Activated T-cell treated with anti-CD3 and anti-CD28 coated beads, Interleukin-2, amount 50 U/mL, for 24 hours (primary cell): ENCODE results near the gene ARHGEF10L.

Source experiments
- DNase-seq: peaks from one replicate; pipeline ENCODE4 v3.0.0-alpha.2; 2020
- H3K27ac Mint-ChIP-seq: 2 replicates; pipeline ENCODE4 v1.8.0; 2020; ENCODE audit warnings: mild to moderate bottlenecking, mixed read lengths
- H3K27me3 Mint-ChIP-seq: 2 replicates; pipeline ENCODE4 v1.8.0; 2020; ENCODE audit warnings: mixed read lengths
- H3K36me3 Mint-ChIP-seq: 2 replicates; pipeline ENCODE4 v1.8.0; 2020; ENCODE audit warnings: low read depth, mixed read lengths
- H3K4me1 Mint-ChIP-seq: 2 replicates; pipeline ENCODE4 v1.8.0; 2020; ENCODE audit warnings: low read depth, mixed read lengths
- H3K4me3 Mint-ChIP-seq: 2 replicates; pipeline ENCODE4 v1.8.0; 2020; ENCODE audit warnings: mild to moderate bottlenecking, moderate library complexity, mixed read lengths
- H3K9me3 Mint-ChIP-seq: 2 replicates; pipeline ENCODE4 v1.8.0; 2020; ENCODE audit warnings: mixed read lengths

ARHGEF10L gene

GRCh38 chr1:17671314-17671705, 131.8 kb downstream of the ARHGEF10L start:
- H3K27ac Mint-ChIP-seq, result no peak overlapping the region
- H3K9me3 Mint-ChIP-seq, result no peaks in the 10 kb centered on the region
- H3K4me3 Mint-ChIP-seq, result no peak overlapping the region
- DNase-seq, result no peak
- no peaks in the 10 kb centered on the region for H3K36me3 Mint-ChIP-seq
- peaks cover 5% of the 10 kb centered on the region for H3K27me3 Mint-ChIP-seq
- no peaks in the 10 kb centered on the region for H3K4me1 Mint-ChIP-seq

DNA sequence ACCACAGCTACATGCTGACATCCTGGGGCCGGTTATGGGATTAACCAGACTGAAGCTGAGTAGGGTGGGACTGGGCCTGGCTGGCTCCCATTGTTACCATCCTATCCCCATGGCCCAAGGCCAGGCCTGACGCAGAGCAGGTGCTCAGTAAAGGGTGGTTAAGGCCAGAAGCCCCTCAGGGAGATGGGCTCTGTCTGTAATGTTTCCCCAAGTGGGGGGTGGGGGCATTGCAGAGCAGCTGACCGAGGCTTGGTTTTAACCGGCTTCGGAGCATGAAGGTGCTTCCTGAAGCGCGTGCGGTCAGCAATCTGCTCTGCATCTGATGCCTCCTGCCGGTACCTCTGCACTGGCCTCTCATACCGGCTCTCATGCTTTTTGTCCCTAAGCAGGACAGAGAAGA, 132.2 kb downstream of the ARHGEF10L start:
- Mint-ChIP-seq H3K4me3 (no peak overlapping the region), H3K36me3 (no peaks in the 10 kb centered on the region)
- DNase-seq, result no peak

DNA sequence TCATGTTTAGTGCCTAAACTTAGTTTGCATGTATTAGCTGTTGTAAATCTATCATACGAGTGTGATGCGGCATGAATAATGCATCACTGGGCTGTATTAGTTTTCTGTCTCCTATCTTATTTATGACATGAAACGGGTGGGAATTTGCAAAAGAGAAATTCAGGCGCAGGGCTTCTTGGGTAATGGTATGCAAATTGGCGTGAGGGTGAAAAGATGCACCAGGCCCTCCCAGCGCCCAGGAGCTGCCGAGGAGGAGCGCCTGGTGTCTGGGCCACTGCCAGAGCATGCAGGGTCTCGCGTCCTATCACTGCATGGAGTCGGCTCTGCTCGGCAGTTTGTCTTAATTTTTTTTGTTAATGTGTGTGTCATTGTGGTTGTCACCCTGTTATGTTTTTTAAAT, 132.7 kb downstream of the ARHGEF10L start:
- no peak overlapping the region for H3K4me3 Mint-ChIP-seq
- no peak overlapping the region for H3K27ac Mint-ChIP-seq
- no peaks in the 10 kb centered on the region for H3K36me3 Mint-ChIP-seq
- no peaks in the 10 kb centered on the region for H3K4me1 Mint-ChIP-seq
- DNase-seq, result no peak
- peaks cover 5% of the 10 kb centered on the region for H3K27me3 Mint-ChIP-seq
- H3K9me3 Mint-ChIP-seq, result no peaks in the 10 kb centered on the region

More for the DNA sequence above, 132.2 kb downstream of the ARHGEF10L start:
- no peak overlapping the region for H3K27ac Mint-ChIP-seq
- H3K9me3 Mint-ChIP-seq, result no peaks in the 10 kb centered on the region
- peaks cover 5% of the 10 kb centered on the region for H3K27me3 Mint-ChIP-seq
- H3K4me1 Mint-ChIP-seq, result no peaks in the 10 kb centered on the region

- H3K4me3 Mint-ChIP-seq, result no peak overlapping the region
Observed at GRCh38 chr1:17673329-17674072, 134.0 kb downstream of the ARHGEF10L start.

GRCh38 chr1:17674726-17675500, 135.4 kb downstream of the ARHGEF10L start:
- Mint-ChIP-seq H3K27ac (no peak overlapping the region), H3K36me3 (no peaks in the 10 kb centered on the region)
- no peak for DNase-seq

More at GRCh38 chr1:17673329-17674072, 134.0 kb downstream of the ARHGEF10L start:
- no peaks in the 10 kb centered on the region for H3K36me3 Mint-ChIP-seq
- H3K9me3 Mint-ChIP-seq, result no peaks in the 10 kb centered on the region
- peaks cover 5% of the 10 kb centered on the region for H3K27me3 Mint-ChIP-seq
- H3K4me1 Mint-ChIP-seq, result no peaks in the 10 kb centered on the region
- H3K27ac Mint-ChIP-seq, result no peak overlapping the region
- DNase-seq, result no peak

DNA sequence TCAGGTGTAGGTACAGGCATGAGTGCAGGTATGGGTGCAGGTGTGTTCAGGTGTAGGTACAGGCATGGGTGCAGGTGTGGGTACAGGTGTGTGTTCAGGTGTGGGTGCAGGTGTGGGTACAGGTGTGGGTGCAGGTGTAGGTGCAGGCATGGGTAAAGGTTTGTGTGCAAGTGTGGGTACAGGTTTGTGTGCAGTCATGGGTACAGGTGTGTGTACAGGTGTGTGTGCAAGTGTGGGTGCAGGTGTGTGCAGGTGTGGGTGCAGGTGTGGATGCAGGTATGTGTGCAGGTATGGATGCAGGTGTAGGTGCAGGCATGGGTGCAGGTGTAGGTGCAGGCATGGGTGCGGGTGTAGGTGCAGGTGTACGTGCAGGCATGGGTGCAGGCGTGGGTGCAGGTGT, 136.2 kb downstream of the ARHGEF10L start:
- H3K27ac Mint-ChIP-seq, result no peak overlapping the region
- H3K4me1 Mint-ChIP-seq, result no peaks in the 10 kb centered on the region
- no peaks in the 10 kb centered on the region for H3K36me3 Mint-ChIP-seq
- no peaks in the 10 kb centered on the region for H3K9me3 Mint-ChIP-seq
- no peak overlapping the region for H3K4me3 Mint-ChIP-seq
- peaks cover 5% of the 10 kb centered on the region for H3K27me3 Mint-ChIP-seq
- DNase-seq, result no peak

More at GRCh38 chr1:17674726-17675500, 135.4 kb downstream of the ARHGEF10L start:
- peaks cover 5% of the 10 kb centered on the region for H3K27me3 Mint-ChIP-seq
- no peaks in the 10 kb centered on the region for H3K4me1 Mint-ChIP-seq
- no peak overlapping the region for H3K4me3 Mint-ChIP-seq
- H3K9me3 Mint-ChIP-seq, result no peaks in the 10 kb centered on the region

DNA sequence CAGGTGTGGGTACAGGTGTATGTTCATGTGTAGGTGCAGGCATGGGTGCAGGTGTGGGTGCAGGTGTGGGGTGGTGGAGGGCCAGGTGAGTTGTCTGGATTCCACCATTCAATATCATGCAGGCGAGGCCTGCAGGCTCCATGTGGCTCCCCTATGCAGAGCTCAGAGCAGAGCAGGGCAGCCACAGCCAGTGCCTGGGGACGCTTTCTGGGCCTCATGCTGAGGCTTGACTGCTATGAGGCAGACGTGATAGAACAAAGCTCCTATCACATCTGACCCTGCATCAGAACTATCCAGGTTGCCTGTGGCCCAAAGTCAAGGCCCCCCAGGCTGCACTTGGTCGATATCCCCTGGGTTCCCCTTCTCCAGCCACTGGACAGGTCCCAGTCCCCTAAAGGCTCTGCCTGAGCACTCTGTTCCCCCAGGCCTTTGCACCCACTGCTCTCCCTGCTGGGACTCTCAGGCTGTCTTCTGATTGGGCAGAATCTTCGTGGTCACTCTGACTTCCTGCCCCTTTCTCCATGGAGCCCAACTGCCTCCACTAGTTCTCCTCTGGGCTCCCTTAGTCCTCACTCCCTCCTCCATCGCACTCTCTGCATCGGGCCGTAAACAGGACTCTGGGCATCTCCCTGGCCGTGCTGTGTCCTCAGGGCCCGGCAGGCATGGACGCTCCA, 137.0 kb downstream of the ARHGEF10L start:
- H3K4me1 Mint-ChIP-seq, result no peaks in the 10 kb centered on the region
- DNase-seq, result no peak
- no peak overlapping the region for H3K27ac Mint-ChIP-seq
- H3K27me3 Mint-ChIP-seq, result peaks cover 5% of the 10 kb centered on the region
- H3K36me3 Mint-ChIP-seq, result no peaks in the 10 kb centered on the region
- H3K4me3 Mint-ChIP-seq, result no peak overlapping the region
- H3K9me3 Mint-ChIP-seq, result no peaks in the 10 kb centered on the region

GRCh38 chr1:17678011-17678410, 138.5 kb downstream of the ARHGEF10L start:
- Mint-ChIP-seq H3K36me3 (no peaks in the 10 kb centered on the region), H3K27me3 (peaks cover 13% of the 10 kb centered on the region), H3K27ac (no peak overlapping the region), H3K4me1 (no peaks in the 10 kb centered on the region), H3K9me3 (no peaks in the 10 kb centered on the region), H3K4me3 (no peak overlapping the region)
- no peak for DNase-seq

- no peak for DNase-seq
- no peak overlapping the region for H3K4me3 Mint-ChIP-seq
- H3K27me3 Mint-ChIP-seq, result peaks cover 13% of the 10 kb centered on the region
- H3K27ac Mint-ChIP-seq, result no peak overlapping the region
- no peaks in the 10 kb centered on the region for H3K9me3 Mint-ChIP-seq
- no peaks in the 10 kb centered on the region for H3K36me3 Mint-ChIP-seq
- H3K4me1 Mint-ChIP-seq, result no peaks in the 10 kb centered on the region
Observed at GRCh38 chr1:17679856-17680255, 140.4 kb downstream of the ARHGEF10L start.

- H3K27ac Mint-ChIP-seq, result no peak overlapping the region
Observed at GRCh38 chr1:17680308-17680707, 140.8 kb downstream of the ARHGEF10L start.

GRCh38 chr1:17682400-17682799, 142.9 kb downstream of the ARHGEF10L start:
- Mint-ChIP-seq H3K4me3 (no peak overlapping the region), H3K4me1 (no peaks in the 10 kb centered on the region), H3K9me3 (no peaks in the 10 kb centered on the region), H3K36me3 (no peaks in the 10 kb centered on the region), H3K27me3 (peaks cover 13% of the 10 kb centered on the region), H3K27ac (no peak overlapping the region)
- DNase-seq, result no peak

More at GRCh38 chr1:17680308-17680707, 140.8 kb downstream of the ARHGEF10L start:
- no peak overlapping the region for H3K4me3 Mint-ChIP-seq
- peaks cover 14% of the 10 kb centered on the region for H3K27me3 Mint-ChIP-seq
- no peaks in the 10 kb centered on the region for H3K9me3 Mint-ChIP-seq
- no peaks in the 10 kb centered on the region for H3K36me3 Mint-ChIP-seq
- DNase-seq, result no peak
- H3K4me1 Mint-ChIP-seq, result no peaks in the 10 kb centered on the region

DNA sequence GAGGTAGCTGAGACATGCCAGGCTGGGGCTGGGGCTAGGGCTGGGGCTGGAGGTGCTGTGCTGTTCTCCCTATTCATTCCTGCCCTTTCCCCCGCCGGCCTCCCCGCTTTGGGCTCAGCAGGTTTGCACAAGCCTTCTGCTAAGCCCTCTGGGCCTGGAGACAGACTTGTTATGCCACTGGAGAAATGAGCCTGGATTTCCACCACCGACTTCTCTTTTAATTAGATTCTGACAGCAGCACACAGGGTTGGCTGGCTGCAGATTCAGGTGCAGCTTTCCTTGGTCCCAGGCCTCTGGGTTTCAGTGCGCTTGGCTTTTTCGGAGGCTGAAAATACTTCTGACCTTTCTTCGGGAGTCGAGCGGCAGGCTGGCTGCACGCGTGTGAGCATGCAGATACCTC, 144.1 kb downstream of the ARHGEF10L start:
- Mint-ChIP-seq H3K4me1 (no peaks in the 10 kb centered on the region), H3K36me3 (no peaks in the 10 kb centered on the region), H3K27me3 (peaks cover 13% of the 10 kb centered on the region), H3K9me3 (no peaks in the 10 kb centered on the region), H3K27ac (no peak overlapping the region), H3K4me3 (no peak overlapping the region)
- DNase-seq, result no peak

DNA sequence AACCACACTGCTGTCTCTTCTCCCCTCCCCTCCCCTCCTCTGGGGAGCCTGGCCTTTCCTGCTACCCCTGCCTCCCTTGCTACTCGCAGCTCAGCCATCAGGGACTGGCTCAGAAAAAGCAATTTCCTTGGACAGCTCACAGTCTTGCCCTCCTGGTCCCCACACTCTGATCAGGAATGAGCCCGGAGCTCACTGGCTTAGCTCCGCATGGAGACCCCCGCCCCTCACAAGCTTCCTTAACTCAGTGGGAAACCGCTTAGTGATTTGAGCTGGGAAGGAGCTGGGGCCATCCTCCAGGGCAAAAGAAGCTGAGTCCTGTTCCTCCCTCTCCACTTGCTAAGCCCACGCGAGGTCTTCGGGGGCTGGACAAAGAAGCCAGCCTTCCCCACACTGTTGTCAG, 145.3 kb downstream of the ARHGEF10L start:
- no peak overlapping the region for H3K4me3 Mint-ChIP-seq
- DNase-seq, result no peak
- H3K27ac Mint-ChIP-seq, result no peak overlapping the region
- H3K9me3 Mint-ChIP-seq, result peaks cover 3% of the 10 kb centered on the region
- peaks cover 13% of the 10 kb centered on the region for H3K27me3 Mint-ChIP-seq
- no peaks in the 10 kb centered on the region for H3K4me1 Mint-ChIP-seq
- no peaks in the 10 kb centered on the region for H3K36me3 Mint-ChIP-seq

DNA sequence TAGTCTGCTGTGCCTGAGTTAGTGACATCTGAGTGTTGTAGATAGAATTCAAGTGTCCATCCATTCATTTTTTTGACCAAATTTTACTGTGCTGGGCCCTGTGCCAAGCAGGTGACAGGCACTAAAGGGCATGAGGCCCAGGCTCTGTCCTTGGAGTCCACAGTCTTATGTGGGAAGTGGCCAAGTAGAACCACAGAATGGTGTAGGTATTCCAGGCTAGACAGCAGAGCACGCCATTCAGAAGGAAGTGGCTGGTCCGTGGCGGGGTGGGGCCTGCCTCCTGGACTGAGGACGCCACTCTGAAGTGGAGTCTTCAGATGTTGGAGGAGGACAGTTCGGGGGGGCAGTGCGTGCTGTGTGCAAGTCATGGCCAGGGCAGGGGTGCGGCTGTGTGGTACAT, 146.8 kb downstream of the ARHGEF10L start:
- H3K27ac Mint-ChIP-seq, result no peak overlapping the region

DNA sequence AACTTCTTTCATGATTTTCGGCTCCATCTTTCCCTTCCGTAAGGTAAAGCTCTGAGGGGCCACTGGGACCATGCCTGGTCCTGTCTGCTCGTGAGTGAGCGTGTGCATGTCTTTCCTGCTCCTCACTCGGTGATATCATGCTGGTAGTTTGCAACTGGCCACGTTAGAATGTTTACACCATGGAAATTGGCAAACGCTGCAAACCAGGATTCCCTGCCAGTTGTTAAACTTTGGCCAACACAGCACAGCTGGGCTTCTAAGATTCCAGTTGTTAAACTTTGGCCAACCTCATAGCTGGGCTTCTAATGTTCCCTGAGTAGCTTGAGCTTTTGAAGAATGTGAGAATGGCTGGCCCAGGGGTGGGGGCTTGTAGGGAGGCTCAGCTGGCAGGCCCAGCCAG, 147.6 kb downstream of the ARHGEF10L start:
- Mint-ChIP-seq H3K27ac (no peak overlapping the region), H3K9me3 (peaks cover 4% of the 10 kb centered on the region), H3K4me1 (no peaks in the 10 kb centered on the region), H3K36me3 (no peaks in the 10 kb centered on the region), H3K27me3 (peaks cover 12% of the 10 kb centered on the region), H3K4me3 (no peak overlapping the region)
- DNase-seq, result no peak

More for the DNA sequence above, 146.8 kb downstream of the ARHGEF10L start:
- H3K4me3 Mint-ChIP-seq, result no peak overlapping the region
- no peaks in the 10 kb centered on the region for H3K36me3 Mint-ChIP-seq
- DNase-seq, result no peak
- peaks cover 4% of the 10 kb centered on the region for H3K9me3 Mint-ChIP-seq
- peaks cover 16% of the 10 kb centered on the region for H3K27me3 Mint-ChIP-seq
- H3K4me1 Mint-ChIP-seq, result no peaks in the 10 kb centered on the region
